C4-2B (cell line): ENCODE measurements around the gene IRX4.

Experiments
- ZFX ChIP-seq: fragments of 450-650 bp; IDR thresholded peaks from 2 replicates; pipeline ENCODE4 v1.6.1; 2017
- TF ChIP-seq, protein P1 (sequence below): fragments of 450-650 bp; conservative IDR thresholded peaks from 2 replicates; pipeline ENCODE4 v1.5.1; 2017; ENCODE audit warnings: mild to moderate bottlenecking

DNA sequence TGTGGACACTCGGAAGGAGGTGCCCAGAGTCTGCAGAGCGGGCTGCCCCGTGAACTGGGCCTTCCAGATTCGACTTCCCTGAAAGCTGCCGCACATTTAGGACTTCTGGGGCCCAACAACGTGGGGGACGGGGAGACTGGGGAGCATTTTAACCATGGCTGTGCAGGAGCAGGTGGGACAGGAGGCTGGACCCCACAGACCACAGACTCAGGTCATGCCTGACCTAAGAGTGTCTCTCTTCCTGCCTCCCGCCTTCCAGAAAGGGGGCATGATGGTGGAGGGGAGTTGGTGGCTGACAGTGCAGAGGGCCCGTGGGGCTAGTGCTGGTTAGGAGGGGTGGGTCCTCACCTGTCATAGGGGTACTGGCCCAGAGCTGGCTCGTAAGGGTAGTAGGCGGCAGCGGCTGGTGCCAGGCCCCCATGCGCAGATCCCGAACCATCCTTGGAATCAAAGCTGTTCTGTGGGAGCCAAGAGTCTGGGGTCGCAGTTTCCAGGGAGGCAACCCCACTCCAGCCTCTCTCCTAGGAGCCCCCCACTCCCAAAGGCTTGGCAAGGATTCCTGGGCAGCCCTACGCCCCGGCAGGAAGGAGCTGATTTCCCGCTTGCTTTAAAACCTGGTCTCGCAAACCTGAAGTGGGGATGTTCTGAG, 2.2 kb downstream of the IRX4 start:
- TF ChIP-seq, protein P1, sequence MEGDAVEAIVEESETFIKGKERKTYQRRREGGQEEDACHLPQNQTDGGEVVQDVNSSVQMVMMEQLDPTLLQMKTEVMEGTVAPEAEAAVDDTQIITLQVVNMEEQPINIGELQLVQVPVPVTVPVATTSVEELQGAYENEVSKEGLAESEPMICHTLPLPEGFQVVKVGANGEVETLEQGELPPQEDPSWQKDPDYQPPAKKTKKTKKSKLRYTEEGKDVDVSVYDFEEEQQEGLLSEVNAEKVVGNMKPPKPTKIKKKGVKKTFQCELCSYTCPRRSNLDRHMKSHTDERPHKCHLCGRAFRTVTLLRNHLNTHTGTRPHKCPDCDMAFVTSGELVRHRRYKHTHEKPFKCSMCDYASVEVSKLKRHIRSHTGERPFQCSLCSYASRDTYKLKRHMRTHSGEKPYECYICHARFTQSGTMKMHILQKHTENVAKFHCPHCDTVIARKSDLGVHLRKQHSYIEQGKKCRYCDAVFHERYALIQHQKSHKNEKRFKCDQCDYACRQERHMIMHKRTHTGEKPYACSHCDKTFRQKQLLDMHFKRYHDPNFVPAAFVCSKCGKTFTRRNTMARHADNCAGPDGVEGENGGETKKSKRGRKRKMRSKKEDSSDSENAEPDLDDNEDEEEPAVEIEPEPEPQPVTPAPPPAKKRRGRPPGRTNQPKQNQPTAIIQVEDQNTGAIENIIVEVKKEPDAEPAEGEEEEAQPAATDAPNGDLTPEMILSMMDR, result no peak
- TF ChIP-seq ZFX, result no peak
